Gastrocnemius medialis (tissue), 4 donors: Measurements from ENCODE around the gene LMO2.

Experiments
- POLR2A ChIP-seq, 2 donors: fragments of 450-650 bp; IDR thresholded peaks; one replicate each; pipeline ENCODE4 v1.6.1; 2017; ENCODE audit warnings: antibody characterized with exemption in 2 of 2, mild to moderate bottlenecking in 2 of 2, moderate library complexity in 2 of 2
- TF ChIP-seq, protein P1 (sequence below), 5 experiments: fragments of 450-650 bp in 3 of 5; fragments of 200-600 bp in 2 of 5; sonication (generic) in 2 of 5; IDR thresholded peaks in 4 of 5; conservative IDR thresholded peaks in 1 of 5; 1 replicate in 4 of 5; 2 replicates in 1 of 5; pipeline ENCODE4 v1.5.1; 2016 to 2019; ENCODE audit warnings: antibody characterized with exemption in 5 of 5, mild to moderate bottlenecking in 3 of 5, moderate library complexity in 3 of 5

DNA sequence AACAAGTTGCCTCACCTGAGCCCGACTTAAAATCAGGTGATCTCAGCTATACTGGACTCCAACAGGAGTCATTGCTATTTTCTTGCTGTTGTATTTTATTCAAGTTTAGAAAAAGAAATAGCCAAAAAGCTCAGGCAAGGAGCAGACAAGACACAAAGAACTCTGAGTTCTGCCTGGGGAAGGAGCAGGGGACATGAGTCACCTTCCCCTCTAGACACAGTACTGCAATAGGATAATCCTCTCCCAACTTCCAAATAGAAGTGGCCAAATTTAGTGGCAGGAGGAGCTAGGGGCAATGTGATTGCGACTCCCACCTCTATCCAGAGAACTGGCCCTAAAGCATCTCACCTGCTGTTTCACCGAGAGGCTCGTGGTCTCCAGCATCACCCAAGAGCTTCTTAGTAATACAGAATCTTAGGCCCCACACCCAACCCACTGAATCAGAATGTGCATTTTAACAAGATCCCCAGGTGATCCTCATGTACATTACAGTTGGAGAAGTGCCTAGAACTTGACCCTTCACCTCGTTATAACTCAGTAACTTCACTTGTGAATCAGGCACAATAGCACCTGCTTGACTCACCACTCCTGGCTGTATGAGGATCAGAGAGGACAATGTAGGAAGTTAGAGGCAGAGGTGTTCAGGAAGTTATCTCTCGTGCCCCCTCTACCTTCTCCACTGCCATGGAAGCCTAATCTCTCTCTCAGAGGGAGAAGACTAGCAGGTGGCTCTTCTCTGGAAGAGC, 60.8 kb downstream of the LMO2 start:
- TF ChIP-seq, protein P1, sequence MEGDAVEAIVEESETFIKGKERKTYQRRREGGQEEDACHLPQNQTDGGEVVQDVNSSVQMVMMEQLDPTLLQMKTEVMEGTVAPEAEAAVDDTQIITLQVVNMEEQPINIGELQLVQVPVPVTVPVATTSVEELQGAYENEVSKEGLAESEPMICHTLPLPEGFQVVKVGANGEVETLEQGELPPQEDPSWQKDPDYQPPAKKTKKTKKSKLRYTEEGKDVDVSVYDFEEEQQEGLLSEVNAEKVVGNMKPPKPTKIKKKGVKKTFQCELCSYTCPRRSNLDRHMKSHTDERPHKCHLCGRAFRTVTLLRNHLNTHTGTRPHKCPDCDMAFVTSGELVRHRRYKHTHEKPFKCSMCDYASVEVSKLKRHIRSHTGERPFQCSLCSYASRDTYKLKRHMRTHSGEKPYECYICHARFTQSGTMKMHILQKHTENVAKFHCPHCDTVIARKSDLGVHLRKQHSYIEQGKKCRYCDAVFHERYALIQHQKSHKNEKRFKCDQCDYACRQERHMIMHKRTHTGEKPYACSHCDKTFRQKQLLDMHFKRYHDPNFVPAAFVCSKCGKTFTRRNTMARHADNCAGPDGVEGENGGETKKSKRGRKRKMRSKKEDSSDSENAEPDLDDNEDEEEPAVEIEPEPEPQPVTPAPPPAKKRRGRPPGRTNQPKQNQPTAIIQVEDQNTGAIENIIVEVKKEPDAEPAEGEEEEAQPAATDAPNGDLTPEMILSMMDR (IDR thresholded peaks at IDR 0.05 in 4 of 5, conservative IDR thresholded peaks at IDR 0.05 in 1 of 5), result no peak
- no peak for TF ChIP-seq POLR2A (IDR thresholded peaks at IDR 0.05)
